Aorta (tissue), 5 donors: Measurements from ENCODE around the gene PHACTR4. TPM values are rescaled to one million over a fixed set of nuclear protein-coding genes. Genes with fewer than 3 reads are reported as not detected.
A peak's percentile ranks its signal among the peaks of the same experiment; 100 is the strongest.
"Not testable (repeated sequence)": the region's sequence is repeated elsewhere in the genome, so short reads cannot be mapped to it uniquely, and the experiment has no call there.

Experiments used
- ATAC-seq: fragments of 200-7000 bp; cut with Tn5 transposase; one replicate; pipeline ENCODE4 v1.9.1; 2022; ENCODE audit warnings: moderate library complexity; ENCODE audit not compliant: low FRiP score
- DNase-seq, 2 donors: peaks; one replicate each; pipeline ENCODE4 v3.0.0-alpha.2; 2020
- H3K27ac ChIP-seq, 2 donors: one replicate each; pipeline ENCODE4 v1.5.1; 2013; ENCODE audit warnings: low read length in 2 of 2, mild to moderate bottlenecking in 2 of 2, moderate library complexity in 2 of 2, control low read depth in 1 of 2, inconsistent platforms in 1 of 2, low read depth in 1 of 2
- H3K27me3 ChIP-seq, 2 donors: one replicate each; pipeline ENCODE4 v1.6.1; 2013; ENCODE audit warnings: control low read depth in 1 of 2, low read length in 1 of 2, mild to moderate bottlenecking in 1 of 2, moderate library complexity in 1 of 2; ENCODE audit not compliant: insufficient read depth in 2 of 2, control insufficient read depth in 1 of 2
- H3K36me3 ChIP-seq, 2 donors: one replicate each; pipeline ENCODE4 v1.6.1; 2013; ENCODE audit warnings: control low read depth in 1 of 2, low read length in 1 of 2, mild to moderate bottlenecking in 1 of 2; ENCODE audit not compliant: insufficient read depth in 2 of 2, control insufficient read depth in 1 of 2
- H3K4me1 ChIP-seq, 2 donors: one replicate each; pipeline ENCODE4 v1.6.1; 2013; ENCODE audit warnings: low read length in 2 of 2, control low read depth in 1 of 2, mild to moderate bottlenecking in 1 of 2, moderate library complexity in 1 of 2; ENCODE audit not compliant: insufficient read depth in 2 of 2, control insufficient read depth in 1 of 2
- H3K4me3 ChIP-seq, 2 donors: one replicate each; pipeline ENCODE4 v1.5.1; 2013; ENCODE audit warnings: low read length in 2 of 2, control low read depth in 1 of 2, mild to moderate bottlenecking in 1 of 2
- H3K9me3 ChIP-seq: one replicate; pipeline ENCODE4 v1.6.1; 2013; ENCODE audit warnings: mild to moderate bottlenecking, low read length; ENCODE audit not compliant: control insufficient read depth
- WGBS, 2 donors: extraction: QIAGEN DNeasy Blood & Tissue Kit; methylation state at CpG; one replicate each; pipeline ENCODE4 v1.1.7; 2013; 5-methylcytosine and 5-hydroxymethylcytosine counted together
- intact Hi-C, 2 donors: fragments of 100-400 bp; cut with DNase I; formaldehyde crosslinking; loops; one replicate each; pipeline versions ENCODE4 v1.14.2 to v1.15.0; 2022
- polyA plus RNA-seq, 2 donors: library from polyadenylated mRNA; stranded (reverse); fragments of 200-250 nt; gene quantifications; one replicate each; pipeline ENCODE4 v1.2.3, GENCODE V29; 2013
- total RNA-seq, 2 donors: library from RNA; stranded (reverse); fragmentation: NEBNext Ultra II Directional; extraction: Animal tissue kit (Norgen Biotek cat#: 25700); gene quantifications; one replicate each; pipeline ENCODE4 v1.2.1, GENCODE V29; 2021
- donor health status: healthy with polysubstance abuse.
- donor health status: Bipolar disorder and iron deficiency.
- donor health status: DM: no; HTN: no; CAD: no.
- donor health status: DM: no; HTN: no; CAD: no.
- donor health status: DM: yes; HTN: yes; CAD: no.

Gene PHACTR4
- total and polyA plus RNA-seq, 4 donors = 11.3 to 38.9 (median 26.3) TPM

DNA sequence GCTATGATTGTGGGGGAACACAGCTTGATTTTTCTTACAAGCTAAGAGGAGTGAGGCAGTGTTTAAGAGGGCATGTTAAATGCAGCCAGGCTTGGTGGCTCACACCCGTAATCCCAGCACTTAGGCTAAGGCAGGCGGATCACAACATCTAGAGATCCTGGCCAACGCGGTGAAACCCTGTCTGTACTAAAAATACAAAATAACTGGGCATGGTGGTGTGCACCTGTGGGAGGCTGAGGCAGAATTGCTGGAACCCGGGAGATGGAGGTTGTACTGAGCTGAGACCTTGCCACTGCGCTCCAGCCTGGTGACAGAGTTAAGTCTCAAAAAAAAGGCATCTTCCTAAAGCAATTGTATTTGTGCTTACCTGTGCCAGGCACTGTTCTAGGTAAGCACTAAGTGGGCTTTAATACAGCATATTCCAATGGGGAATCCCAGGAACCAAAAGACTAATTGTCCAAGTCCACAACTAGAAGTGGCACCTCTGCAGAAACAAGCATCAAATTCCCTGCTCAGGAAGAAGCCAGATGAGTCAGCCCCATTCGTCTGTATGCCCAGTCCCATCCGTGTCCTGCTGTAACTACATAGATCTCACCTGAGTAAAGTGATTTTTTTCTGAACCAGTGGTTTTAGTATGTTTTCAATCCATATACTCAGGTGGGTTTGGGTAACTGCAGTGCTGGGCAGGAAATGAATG, 140.9 kb downstream of the PHACTR4 start:
- peaks cover 3 to 7% of the 10 kb centered on the region in 2 donors for H3K36me3 ChIP-seq
- no peaks in the 10 kb centered on the region for H3K9me3 ChIP-seq
- no peaks in the 10 kb centered on the region for H3K27me3 ChIP-seq
- WGBS, 2 donors = 62 to 76% methylated on average over 8 of the region's 8 CpGs
- DNase-seq (peak in 1 of 2 donors; percentile 34), ATAC-seq (no peak)
- H3K27ac ChIP-seq = no peak overlapping the region
- intact Hi-C loops = loop anchor here in 1 of 2 donors (10.0 kb wide), 1 partner anchor 374 kb away; no protein-coding TSS in a partner anchor
- H3K4me3 ChIP-seq = no peak overlapping the region
- no peaks in the 10 kb centered on the region for H3K4me1 ChIP-seq

DNA sequence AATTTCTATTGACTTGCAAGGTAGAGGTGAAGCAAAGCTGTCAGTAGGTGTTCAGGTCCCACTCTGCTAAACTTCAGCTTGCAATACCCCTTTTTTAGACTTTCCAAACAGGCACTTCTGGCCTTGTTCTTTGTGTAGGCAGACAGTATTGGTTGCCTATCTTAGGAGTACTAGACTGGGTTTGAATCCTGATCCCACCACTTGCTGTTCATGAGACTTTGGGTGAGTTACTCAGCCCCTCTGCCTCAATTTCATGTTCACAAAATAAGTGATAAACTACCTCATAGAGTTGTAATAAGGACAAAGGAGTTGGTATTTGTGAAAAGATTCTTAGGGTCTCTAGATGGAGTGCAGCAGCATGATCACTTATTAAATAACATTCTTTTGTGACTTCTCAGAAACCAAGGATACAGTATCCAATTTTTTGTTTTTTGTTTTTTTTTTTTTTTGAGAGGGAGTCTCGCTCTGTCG, 141.5 kb downstream of the PHACTR4 start:
- peaks cover 3 to 7% of the 10 kb centered on the region in 2 donors for H3K36me3 ChIP-seq

DNA sequence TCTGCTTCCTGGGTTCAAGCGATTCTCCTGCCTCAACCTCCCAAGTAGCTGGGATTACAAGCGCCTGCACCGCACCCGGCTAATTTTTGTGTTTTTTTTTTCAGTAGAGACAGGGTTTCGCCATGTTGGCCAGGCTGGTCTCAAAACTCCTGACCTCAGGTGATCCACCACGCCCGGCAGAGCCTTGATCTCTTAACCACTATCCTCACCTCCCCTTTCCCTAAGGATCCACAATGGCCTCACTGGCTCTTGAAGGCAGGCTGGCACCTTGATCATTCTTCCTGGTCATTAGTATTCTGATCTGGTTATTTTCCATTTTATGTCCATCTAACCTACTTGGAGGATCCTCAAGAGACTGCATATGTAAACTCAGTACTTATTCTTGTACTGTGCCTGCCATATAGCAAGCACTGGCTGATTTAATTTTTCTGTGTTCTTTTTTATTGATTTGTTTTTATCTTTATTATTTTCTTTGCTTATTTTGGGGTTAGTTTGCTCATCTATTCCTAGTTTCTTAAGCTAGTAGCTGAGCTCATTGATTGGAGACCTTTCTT, 142.6 kb downstream of the PHACTR4 start:
- no peaks in the 10 kb centered on the region for H3K27me3 ChIP-seq
- ATAC-seq (no peak), DNase-seq (peak in 1 of 2 donors; percentile 26)
- H3K9me3 ChIP-seq = no peaks in the 10 kb centered on the region
- no peak overlapping the region for H3K4me3 ChIP-seq
- intact Hi-C loops = loop anchor here in 1 of 2 donors (10.0 kb wide), 1 partner anchor 373 kb away; no protein-coding TSS in a partner anchor
- H3K4me1 ChIP-seq = no peaks in the 10 kb centered on the region
- peaks cover 3 to 7% of the 10 kb centered on the region in 2 donors for H3K36me3 ChIP-seq
- 88 to 92% methylated on average over 7 of the region's 7 CpGs for WGBS, 2 donors
- no peak overlapping the region for H3K27ac ChIP-seq

More for the DNA sequence above, 141.5 kb downstream of the PHACTR4 start:
- ATAC-seq (no peak), DNase-seq (no peak)
- 82 to 87% methylated on average over 2 of the region's 2 CpGs for WGBS, 2 donors
- Histone ChIP-seq H3K4me1 (no peaks in the 10 kb centered on the region), H3K27ac (no peak overlapping the region), H3K4me3 (no peak overlapping the region), H3K9me3 (no peaks in the 10 kb centered on the region), H3K27me3 (no peaks in the 10 kb centered on the region)
- intact Hi-C loops = loop anchor here in 1 of 2 donors (10.0 kb wide), 1 partner anchor 374 kb away; no protein-coding TSS in a partner anchor

DNA sequence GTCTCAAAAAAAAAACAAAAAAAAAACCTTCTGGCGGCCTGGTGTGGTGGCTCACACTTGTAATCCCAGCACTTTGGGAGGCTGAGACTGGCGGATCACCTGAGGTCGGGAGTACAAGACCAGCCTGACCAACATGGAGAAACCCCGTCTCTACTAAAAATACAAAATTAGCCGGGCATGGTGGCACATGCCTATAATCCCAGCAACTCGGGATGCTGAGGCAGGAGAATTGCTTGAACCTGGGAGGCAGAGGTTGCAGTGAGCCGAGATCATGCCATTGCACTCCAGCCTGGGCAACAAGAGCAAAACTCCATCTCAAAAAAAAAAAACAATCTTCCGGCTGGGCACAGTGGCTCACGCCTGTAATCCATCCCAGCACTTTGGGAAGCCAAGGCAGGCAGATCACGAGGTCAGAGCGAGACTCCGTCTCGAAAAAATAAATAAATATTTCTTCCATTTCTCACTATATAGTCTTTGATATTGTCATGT, 144.9 kb downstream of the PHACTR4 start:
- H3K36me3 ChIP-seq, H3K27me3 ChIP-seq, H3K4me3 ChIP-seq, H3K27ac ChIP-seq, ATAC-seq, H3K9me3 ChIP-seq, H3K4me1 ChIP-seq: not testable (repeated sequence)
- intact Hi-C loops = loop anchor here in 1 of 2 donors (10.0 kb wide), 1 partner anchor 370 kb away; no protein-coding TSS in a partner anchor
- peak in 1 of 2 donors; percentile 9 for DNase-seq
- WGBS, 2 donors = 90 to 92% methylated on average over 13 of the region's 13 CpGs

DNA sequence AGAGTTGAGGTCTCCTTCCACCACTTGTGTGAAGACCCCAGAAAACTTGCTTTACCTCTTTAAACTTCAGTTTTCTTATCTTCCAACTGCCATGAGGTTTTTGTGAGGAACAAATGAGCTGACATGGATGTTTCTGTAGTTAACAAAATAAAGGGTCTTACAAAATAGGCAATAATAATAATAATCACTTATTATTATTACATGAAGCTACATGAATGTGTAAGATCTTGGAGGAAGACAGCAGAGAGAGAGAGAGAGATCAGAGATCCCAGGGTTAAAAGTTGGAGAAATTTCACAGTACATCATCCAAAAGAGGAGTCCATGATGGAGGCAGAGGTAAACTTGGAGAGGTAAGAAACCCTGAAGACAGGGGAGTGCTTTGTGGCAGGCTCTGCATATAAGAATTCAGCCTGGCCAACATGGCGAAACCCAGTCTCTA, 147.0 kb downstream of the PHACTR4 start:
- intact Hi-C loops = loop anchor here (5.0 to 10.0 kb wide), 2 partner anchors 361 to 368 kb away; no protein-coding TSS in a partner anchor
- DNase-seq = no peak

DNA sequence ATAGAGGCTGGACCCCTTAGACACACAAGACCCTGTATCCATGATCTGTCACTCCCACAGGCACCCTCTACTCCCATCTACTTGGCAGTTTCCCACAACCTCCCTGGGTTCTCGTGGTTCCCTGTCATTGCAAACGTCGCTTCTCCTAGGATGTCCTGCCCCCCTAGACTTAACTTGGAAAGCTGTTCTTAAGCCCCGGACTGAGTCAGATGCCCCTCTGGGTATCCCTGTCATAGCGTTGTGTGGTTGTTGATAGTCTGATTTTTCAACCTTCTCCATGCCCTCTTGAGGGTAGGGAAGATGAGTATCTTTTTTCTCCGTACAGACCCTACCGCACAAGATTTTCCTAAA, 148.1 kb downstream of the PHACTR4 start:
- Histone ChIP-seq H3K9me3 (no peaks in the 10 kb centered on the region), H3K4me3 (peak overlapping the region in 1 of 2 donors; percentile 38), H3K4me1 (no peaks in the 10 kb centered on the region), H3K27ac (no peak overlapping the region), H3K27me3 (no peaks in the 10 kb centered on the region), H3K36me3 (peaks cover 0 to 3% of the 10 kb centered on the region in 2 donors)
- ATAC-seq = no peak
- intact Hi-C loops = loop anchor here (5.0 to 10.0 kb wide), 2 partner anchors 360 to 367 kb away; no protein-coding TSS in a partner anchor
- DNase-seq = no peak
- 6 to 7% methylated on average over 7 of the region's 7 CpGs for WGBS, 2 donors

More for the DNA sequence above, 147.0 kb downstream of the PHACTR4 start:
- 97 to 100% methylated on average over 1 of the region's 1 CpG for WGBS, 2 donors
- ATAC-seq = no peak
- Histone ChIP-seq H3K27ac (no peak overlapping the region), H3K4me3 (no peak overlapping the region), H3K36me3 (peaks cover 0 to 3% of the 10 kb centered on the region in 2 donors), H3K9me3 (no peaks in the 10 kb centered on the region), H3K27me3 (no peaks in the 10 kb centered on the region), H3K4me1 (no peaks in the 10 kb centered on the region)

DNA sequence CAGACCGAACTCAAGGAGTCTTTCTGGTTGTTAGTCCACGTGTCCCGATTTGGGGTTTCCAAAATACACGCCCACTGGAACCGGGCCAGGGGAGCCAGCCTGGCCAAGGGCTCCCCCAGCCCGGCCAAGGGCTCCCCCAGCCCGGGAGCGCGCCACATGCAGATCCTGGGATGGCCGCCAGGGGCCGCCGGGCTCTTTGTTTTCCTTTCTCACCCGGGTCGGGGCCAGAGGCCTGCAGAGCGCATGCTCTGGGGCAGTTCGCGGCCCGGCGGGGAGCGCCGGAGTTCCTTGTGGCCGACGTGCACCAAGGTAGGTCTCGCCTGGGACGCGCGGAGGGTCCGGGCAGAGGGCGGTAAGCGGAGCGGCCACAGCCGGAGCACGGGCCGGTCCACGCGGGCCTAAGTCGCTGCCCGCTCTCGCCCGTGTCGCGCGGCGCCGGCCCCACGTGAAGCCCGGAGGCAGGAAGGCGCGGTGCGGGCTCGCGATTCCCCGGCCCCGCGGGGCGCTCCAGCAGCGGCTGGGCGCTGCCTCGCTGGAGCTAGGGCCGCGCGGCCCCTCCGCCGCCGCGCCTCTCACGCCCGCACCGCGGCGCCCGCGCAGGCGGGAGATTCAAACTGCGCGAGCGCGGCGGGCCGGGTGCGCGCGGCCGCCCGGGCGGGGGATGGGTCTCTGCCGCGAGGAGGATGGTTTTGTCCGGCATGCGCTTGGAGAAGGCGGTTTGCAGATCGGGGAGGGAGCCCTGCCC, 148.6 kb downstream of the PHACTR4 start:
- peak overlapping the region in 1 of 2 donors; percentile 25 for H3K27ac ChIP-seq
- peaks cover 0 to 3% of the 10 kb centered on the region in 2 donors for H3K36me3 ChIP-seq
- no peaks in the 10 kb centered on the region for H3K4me1 ChIP-seq
- intact Hi-C loops = loop anchor here (2.0 to 10.0 kb wide), 3 partner anchors 85 to 367 kb away; no protein-coding TSS in a partner anchor
- H3K27me3 ChIP-seq = no peaks in the 10 kb centered on the region
- peak overlapping the region; percentile 20 to 38 for H3K4me3 ChIP-seq
- DNase-seq = peak; percentile 92 to 97
- WGBS, 2 donors = 0% methylated on average over 66 to 92 of the region's 92 CpGs
- H3K9me3 ChIP-seq = no peaks in the 10 kb centered on the region
- ATAC-seq = peak; percentile 97

DNA sequence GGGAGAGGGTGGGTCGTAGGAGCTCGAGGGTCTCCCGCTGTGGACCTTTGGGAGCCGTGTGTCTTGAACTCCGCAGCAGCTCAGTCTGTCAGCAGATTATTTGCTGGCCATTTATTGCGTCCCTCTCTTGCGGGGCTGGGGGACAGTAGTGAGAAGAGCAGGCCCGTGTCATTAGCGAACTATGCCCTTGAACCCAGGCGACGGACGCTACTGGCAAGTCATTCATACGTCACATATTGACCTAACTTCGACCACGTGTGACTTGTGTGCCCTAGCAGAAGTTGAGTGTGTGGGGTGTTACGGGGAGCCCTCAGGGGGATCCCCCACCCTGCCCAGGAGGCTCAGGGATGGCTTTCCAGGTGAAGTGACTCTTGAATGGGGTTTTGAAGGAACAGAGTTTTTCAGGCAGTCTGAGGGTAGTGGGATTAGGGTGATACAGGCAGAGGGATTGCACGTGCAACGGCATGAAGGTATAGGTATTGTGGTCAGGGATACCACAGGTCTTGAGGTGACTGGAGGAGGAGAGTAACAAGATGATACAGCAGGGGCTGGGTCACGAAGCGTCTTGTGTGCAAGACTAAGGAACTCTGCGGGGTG, 149.3 kb downstream of the PHACTR4 start:
- Histone ChIP-seq H3K27me3 (no peaks in the 10 kb centered on the region), H3K27ac (no peak overlapping the region), H3K36me3 (no peaks in the 10 kb centered on the region), H3K4me1 (no peaks in the 10 kb centered on the region), H3K4me3 (peak overlapping the region; percentile 20 to 38), H3K9me3 (no peaks in the 10 kb centered on the region)
- WGBS, 2 donors = 9% methylated on average over 21 of the region's 21 CpGs
- DNase-seq (no peak), ATAC-seq (no peak)
- intact Hi-C loops = loop anchor here (2.0 to 10.0 kb wide), 3 partner anchors 84 to 366 kb away; no protein-coding TSS in a partner anchor
